IMR-90 (cell line): ENCODE data around the gene FAM227B.

Source experiments
- CTCF ChIP-seq: conservative IDR thresholded peaks from 2 replicates; pipeline ENCODE4 v1.5.1; 2012; ENCODE audit warnings: mild to moderate bottlenecking, low read depth, low read length, improper control_type of control experiment
- FOS ChIP-seq: fragments of 150-350 bp; IDR thresholded peaks from 2 replicates; pipeline ENCODE4 v1.6.1; 2016; ENCODE audit warnings: low read depth, low read length
- MAFK ChIP-seq: IDR thresholded peaks from 2 replicates; pipeline ENCODE4 v1.6.1; 2012; ENCODE audit warnings: low read depth, low read length, improper control_type of control experiment
- MAZ ChIP-seq: IDR thresholded peaks from 2 replicates; pipeline ENCODE4 v1.6.1; 2012; ENCODE audit warnings: low read depth, mild to moderate bottlenecking, low read length, improper control_type of control experiment, moderate library complexity, borderline replicate concordance
- MXI1 ChIP-seq: IDR thresholded peaks from 2 replicates; pipeline ENCODE4 v1.6.1; 2012; ENCODE audit warnings: low read depth, mild to moderate bottlenecking, low read length, moderate library complexity, borderline replicate concordance
- POLR2A ChIP-seq: IDR thresholded peaks from 2 replicates; pipeline ENCODE4 v1.6.1; 2012; ENCODE audit warnings: mild to moderate bottlenecking, low read depth, low read length
- RAD21 ChIP-seq: IDR thresholded peaks from 2 replicates; pipeline ENCODE4 v1.6.1; 2012; ENCODE audit warnings: low read length, improper control_type of control experiment
- USF2 ChIP-seq: fragments of 150-350 bp; IDR thresholded peaks from 2 replicates; pipeline ENCODE4 v1.6.1; 2017; ENCODE audit warnings: mild to moderate bottlenecking, antibody characterized with exemption, low read length, low read depth

GRCh38 chr15:49492151-49492550 is 128.5 kb downstream of the FAM227B start:
- TF ChIP-seq MAZ, result no peak
- no peak for TF ChIP-seq MXI1
- TF ChIP-seq USF2, result no peak
- TF ChIP-seq CTCF, result no peak
- TF ChIP-seq FOS, result no peak
- TF ChIP-seq POLR2A, result no peak
- TF ChIP-seq RAD21, result no peak
- no peak for TF ChIP-seq MAFK
